GM12801 (cell line): ENCODE data around the gene EPHB3.

Experiments
- CTCF ChIP-seq: IDR thresholded peaks from one replicate; pipeline ENCODE4 v1.5.1; 2011; ENCODE audit warnings: control low read depth; ENCODE audit not compliant: insufficient read length; ENCODE audit errors: extremely low read depth

Gene EPHB3

GRCh38 chr3:184578822-184579221, 17.2 kb downstream of the EPHB3 start:
- TF ChIP-seq CTCF = no peak

GRCh38 chr3:184579513-184579912, 17.9 kb downstream of the EPHB3 start:
- no peak for TF ChIP-seq CTCF

GRCh38 chr3:184580376-184580775, 18.8 kb downstream of the EPHB3 start:
- TF ChIP-seq CTCF = no peak

- no peak for TF ChIP-seq CTCF
Measured at GRCh38 chr3:184581331-184581855, 19.8 kb downstream of the EPHB3 start.

- TF ChIP-seq CTCF = no peak
Measured at GRCh38 chr3:184582646-184583577, 21.3 kb downstream of the EPHB3 start.

- no peak for TF ChIP-seq CTCF
Measured at GRCh38 chr3:184583578-184584451, 22.2 kb downstream of the EPHB3 start.

GRCh38 chr3:184584464-184584891, 22.9 kb downstream of the EPHB3 start:
- no peak for TF ChIP-seq CTCF
